ENCODE measurements around the gene PRR32.
"Not testable (repeated sequence)": the region's sequence is repeated elsewhere in the genome, so short reads cannot be mapped to it uniquely, and the experiment has no call there.

The PRR32 gene, protein sequence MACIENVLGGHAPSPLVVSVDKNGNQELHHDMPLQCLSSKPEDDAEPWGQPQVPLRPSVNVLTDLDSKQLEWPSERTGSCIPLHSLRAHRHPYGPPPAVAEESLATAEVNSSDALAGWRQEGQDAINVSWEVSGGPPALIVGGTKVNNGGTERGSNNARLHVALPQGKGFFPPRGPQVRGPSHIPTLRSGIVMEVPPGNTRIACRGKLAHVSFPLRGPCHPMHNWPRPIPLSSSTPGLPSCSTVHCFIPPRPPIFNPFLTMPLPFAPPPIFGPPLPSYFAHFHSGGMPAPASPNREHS

DNA sequence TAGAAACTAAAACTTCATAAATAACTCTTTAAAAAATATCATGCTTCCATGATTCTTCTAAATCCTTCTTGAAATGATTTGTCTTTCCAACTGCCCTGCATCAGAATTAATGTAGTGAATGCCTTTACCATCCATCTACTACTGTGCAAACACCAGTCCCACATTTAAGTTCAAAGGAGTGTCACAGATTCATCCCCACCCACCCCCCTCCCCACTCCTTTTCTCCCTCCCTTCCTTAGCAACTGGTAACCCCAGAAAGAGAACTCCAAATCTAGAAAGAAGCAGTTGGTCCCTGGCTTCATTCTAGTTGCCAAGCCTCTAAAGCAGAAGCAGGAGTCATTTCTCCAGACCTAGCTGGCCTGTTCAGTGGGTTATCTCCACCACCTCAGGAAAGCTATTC is at the start of gene PRR32:
Gene PRR32 (plus strand): TSS at position 301 of the 400 bp plus-strand sequence. CDS start 115 bp downstream, outside the sequence.
- no peak for DNase-seq

- DNase-seq = peak; percentile 15
These were observed 49.4 kb upstream of the PRR32 start for GRCh38 chrX:126770179-126770578.

- DNase-seq = no peak
These were observed 34.0 kb upstream of the PRR32 start for GRCh38 chrX:126785539-126785938.

- no peak for DNase-seq
These were observed 20.5 kb upstream of the PRR32 start for GRCh38 chrX:126799059-126799458.

DNA sequence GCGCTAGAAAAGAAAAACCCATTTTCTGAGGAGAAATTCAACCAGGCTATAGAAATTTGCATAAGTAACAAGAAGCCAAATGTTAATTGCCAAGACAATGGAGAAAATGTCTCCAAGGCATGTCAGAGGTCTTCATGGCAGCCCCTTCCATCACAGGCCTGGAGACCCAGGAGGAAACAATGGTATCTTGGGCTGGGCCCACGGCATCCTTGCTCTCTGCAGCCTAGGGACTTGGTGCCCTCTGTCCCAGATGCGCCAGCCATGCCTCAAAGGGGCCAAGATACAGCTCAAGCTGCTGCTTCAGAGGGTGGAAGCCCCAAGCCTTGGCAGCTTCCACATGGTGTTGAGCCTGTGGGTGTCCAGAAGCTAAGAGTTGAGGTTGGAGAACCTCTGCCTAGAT is 12.7 kb upstream of the PRR32 start:
- DNase-seq = not testable (repeated sequence)

- DNase-seq = no peak
These were observed 3.7 kb upstream of the PRR32 start for GRCh38 chrX:126815806-126816205.

- no peak for DNase-seq
These were observed 1.3 kb downstream of the PRR32 start for GRCh38 chrX:126820700-126821420.

GRCh38 chrX:126824338-126825007 is 4.9 kb downstream of the PRR32 start:
- no peak for DNase-seq

GRCh38 chrX:126825566-126826193 is 6.2 kb downstream of the PRR32 start:
- DNase-seq = no peak

- DNase-seq = no peak
These were observed 16.7 kb downstream of the PRR32 start for GRCh38 chrX:126836186-126836585.

- no peak for DNase-seq
These were observed 27.6 kb downstream of the PRR32 start for GRCh38 chrX:126847143-126847542.

GRCh38 chrX:126855839-126856524 is 36.5 kb downstream of the PRR32 start:
- no peak for DNase-seq
